Fibroblast of skin of abdomen (primary cell): ENCODE data around the gene NSL1.
"Not testable (repeated sequence)": the region's sequence is repeated elsewhere in the genome, so short reads cannot be mapped to it uniquely, and the experiment has no call there.

Experiments used
- DNase-seq: peaks from one replicate; pipeline ENCODE4 v3.0.0-alpha.2; 2013

Gene NSL1

GRCh38 chr1:212749821-212750535, 41.6 kb downstream of the NSL1 start:
- DNase-seq = peak; percentile 82

- no peak for DNase-seq
Measured at GRCh38 chr1:212746546-212746945, 45.0 kb downstream of the NSL1 start.

- no peak for DNase-seq
Measured at GRCh38 chr1:212745303-212745702, 46.3 kb downstream of the NSL1 start.

GRCh38 chr1:212743901-212744475, 47.6 kb downstream of the NSL1 start:
- no peak for DNase-seq

GRCh38 chr1:212738330-212738729, 53.2 kb downstream of the NSL1 start:
- DNase-seq = peak; percentile 6

- no peak for DNase-seq
Measured at GRCh38 chr1:212737559-212737958, 54.0 kb downstream of the NSL1 start.

DNA sequence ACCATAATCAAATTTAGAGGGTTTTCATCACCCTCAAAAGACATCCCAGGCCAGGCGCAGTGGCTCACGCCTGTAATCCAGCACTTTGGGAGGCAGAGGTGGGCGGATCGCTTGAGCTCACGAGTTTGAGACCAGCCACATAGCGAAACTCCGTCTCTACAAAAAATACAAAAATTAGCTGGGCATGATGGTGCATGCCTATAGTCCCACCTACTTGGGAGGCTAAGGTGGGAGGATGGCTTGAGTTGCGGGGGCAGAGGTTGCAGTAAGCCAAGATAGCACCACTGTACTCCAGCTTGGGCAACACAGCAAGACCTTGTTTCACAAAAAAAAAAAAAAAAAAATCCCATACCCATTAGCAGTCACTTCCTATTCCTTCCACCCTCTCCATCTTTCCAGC, 58.5 kb downstream of the NSL1 start:
- no peak for DNase-seq

- DNase-seq = no peak
Measured at GRCh38 chr1:212731630-212732029, 59.9 kb downstream of the NSL1 start.

GRCh38 chr1:212728606-212729005, 63.0 kb downstream of the NSL1 start:
- DNase-seq = no peak

GRCh38 chr1:212727386-212728181, 64.0 kb downstream of the NSL1 start:
- peak; percentile 61 for DNase-seq

GRCh38 chr1:212724679-212725078, 66.9 kb downstream of the NSL1 start:
- DNase-seq = not testable (repeated sequence)

- DNase-seq = no peak
Measured at GRCh38 chr1:212722270-212722957, 69.2 kb downstream of the NSL1 start.

- peak; percentile 72 for DNase-seq
Measured at GRCh38 chr1:212721388-212722247, 70.0 kb downstream of the NSL1 start.

DNA sequence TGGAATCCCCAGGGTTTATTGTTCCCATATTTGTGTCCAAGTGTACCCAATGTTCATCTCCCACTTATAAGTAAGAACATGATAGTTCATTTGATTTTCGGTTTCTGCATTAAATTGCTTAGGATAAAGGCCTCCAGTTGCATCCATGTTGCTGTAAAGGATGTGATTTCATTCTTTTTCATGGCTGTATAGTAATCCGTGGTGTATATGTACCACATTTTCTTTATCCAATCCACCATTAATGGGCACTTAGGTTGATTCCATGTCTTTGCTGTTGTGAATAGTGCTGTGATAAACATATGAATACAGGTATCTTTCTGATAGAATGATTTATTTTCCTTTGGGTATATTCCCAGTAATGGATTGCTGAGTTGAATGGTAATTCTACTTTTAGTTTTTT, 71.9 kb downstream of the NSL1 start:
- no peak for DNase-seq

- DNase-seq = peak; percentile 40
Measured at GRCh38 chr1:212718499-212718898, 73.1 kb downstream of the NSL1 start.

DNA sequence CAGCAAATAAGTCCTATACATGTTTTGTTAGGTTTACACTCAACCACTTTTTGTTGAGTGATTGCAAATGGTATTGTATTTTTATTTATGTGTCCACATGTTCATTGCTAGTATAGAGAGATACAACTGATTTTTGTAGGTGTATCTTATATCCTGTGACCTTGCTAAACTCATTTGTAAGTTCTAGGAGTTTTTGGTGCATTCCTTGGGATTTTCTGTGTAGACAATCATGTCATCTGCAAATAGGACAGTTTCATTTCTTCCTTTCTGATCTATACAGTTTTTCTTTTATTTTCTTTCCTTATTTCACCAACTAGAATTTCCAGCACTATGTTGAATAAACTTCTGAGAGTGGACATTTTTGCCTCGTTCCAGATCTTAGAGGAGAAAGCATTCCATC, 75.4 kb downstream of the NSL1 start:
- no peak for DNase-seq

DNA sequence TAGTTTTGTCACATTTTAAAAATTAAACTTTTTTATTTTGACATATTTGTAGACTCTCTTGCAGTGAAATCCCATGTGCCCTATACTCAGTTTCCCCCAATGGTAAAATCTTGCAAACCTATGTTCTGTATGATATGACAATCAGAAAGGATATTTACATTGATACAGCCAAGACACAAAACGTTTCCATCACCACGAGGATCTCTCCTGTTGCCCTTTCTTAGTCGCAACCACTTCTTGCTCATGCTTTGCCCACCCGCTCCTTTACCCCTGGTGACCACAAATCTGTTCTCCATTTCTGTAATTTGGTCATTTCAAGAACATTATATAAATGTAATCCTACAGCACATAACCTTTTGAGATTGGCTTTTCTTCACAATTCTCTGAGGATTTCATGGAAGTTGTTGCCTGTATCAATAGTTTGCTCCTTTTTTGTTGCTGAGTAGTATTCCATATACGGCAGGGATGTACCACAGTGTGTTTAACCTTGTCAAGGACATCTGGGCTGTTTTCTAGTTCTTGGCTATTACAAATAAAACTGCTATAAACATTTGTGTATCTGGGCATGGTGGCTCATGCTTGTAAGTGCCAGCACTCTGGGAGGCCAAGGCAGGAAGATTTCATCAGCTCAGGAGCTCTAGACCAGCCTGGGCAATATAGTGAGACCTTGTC, 78.0 kb downstream of the NSL1 start:
- DNase-seq = no peak

DNA sequence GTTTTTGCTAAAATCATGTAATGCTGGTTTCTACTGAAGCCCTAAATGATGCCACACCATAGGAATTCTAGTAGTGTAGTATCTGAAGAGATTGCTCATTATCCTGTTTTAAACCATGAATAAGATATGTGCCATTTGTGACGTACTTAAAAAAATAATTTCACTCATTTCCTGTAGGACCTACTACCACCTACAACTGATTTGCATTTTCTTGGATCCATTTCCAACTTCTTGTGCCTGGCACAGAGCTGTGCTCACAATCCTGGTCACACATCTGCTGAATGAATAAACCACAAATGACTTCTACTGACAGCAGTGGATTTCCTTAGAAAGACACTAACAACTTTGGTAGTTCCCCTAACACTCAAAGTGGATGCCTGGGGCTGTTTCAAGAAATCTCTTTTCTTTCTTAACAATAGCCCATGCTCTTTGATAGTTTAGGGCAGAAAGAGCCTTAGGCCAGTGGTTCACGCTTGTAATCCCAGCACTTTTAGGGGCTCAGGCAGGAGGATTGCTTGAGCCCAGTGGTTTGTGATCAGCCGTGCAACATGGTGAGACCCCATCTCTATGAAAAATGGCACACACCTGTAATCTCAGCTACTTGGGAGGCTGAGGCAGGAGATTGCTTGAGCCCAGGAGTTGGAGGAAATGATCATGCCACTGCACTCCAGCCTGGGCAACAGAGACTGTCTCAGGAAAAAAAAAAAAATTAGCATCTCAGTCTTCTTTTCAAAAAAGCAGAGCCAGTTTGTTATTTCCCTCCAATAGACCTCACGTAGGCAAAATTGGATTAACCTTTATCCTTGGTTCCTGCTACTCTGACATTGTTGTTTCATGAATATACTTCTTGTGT, 78.9 kb downstream of the NSL1 start:
- peak; percentile 80 for DNase-seq

- not testable (repeated sequence) for DNase-seq
Measured at GRCh38 chr1:212711974-212712373, 79.6 kb downstream of the NSL1 start.

GRCh38 chr1:212710566-212710965, 81.0 kb downstream of the NSL1 start:
- DNase-seq = no peak
